Activated CD8-positive, alpha-beta memory T cell treated with anti-CD3 and anti-CD28 coated beads for 48 hours (primary cell): ENCODE results near the gene MAN1A2.
"Not testable (repeated sequence)": the region's sequence is repeated elsewhere in the genome, so short reads cannot be mapped to it uniquely, and the experiment has no call there.

Experiments
- DNase-seq, 3 experiments: peaks; one replicate each; pipeline ENCODE4 v3.0.0-alpha.2; 2020; ENCODE audit warnings: low read depth in 2 of 3, low spot score in 2 of 3

Gene MAN1A2

GRCh38 chr1:117396636-117397035 is 29.4 kb downstream of the MAN1A2 start:
- DNase-seq, result no peak

- DNase-seq, result no peak
Measured at GRCh38 chr1:117398957-117399356, 31.7 kb downstream of the MAN1A2 start.

DNA sequence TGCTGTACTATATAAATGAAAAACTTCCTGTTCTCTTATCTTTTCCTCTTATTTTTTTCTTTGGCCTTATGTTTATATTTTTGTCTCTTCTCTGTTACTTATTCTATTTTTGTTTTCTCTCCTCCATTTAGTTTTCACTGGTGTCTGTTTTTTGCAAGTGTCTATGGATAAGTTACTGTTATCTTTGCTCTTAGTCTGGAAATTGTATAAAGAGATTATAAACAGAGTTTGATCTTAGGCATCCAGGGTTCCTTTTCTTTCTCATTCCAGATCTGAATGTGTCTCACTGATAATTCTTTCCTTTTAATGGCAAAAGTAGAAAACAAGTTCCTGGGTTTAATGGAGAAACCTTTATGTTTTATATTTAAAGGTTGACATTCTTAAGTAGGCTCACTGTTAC is 34.5 kb downstream of the MAN1A2 start:
- DNase-seq, result no peak

DNA sequence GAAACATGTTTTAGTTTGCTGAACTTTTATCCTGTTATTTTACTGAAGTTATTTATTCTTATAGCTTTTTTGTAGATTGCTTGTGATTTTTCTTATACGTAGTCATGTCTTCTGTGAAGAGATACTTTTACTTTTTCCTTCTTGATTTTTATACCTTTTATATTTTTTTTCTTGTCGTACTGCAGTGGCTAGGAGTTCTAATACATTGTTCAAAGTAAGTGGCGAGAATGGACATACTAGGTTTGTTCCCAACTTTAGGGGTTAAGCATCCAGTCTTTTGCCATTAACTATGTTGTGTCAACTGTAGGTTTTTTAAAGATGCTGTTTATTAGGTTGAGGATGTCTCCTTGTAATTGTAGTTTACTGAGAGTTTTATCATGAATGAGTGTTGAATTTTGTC is 36.3 kb downstream of the MAN1A2 start:
- no peak for DNase-seq

- DNase-seq, result no peak
Measured at GRCh38 chr1:117405042-117405441, 37.8 kb downstream of the MAN1A2 start.

GRCh38 chr1:117412472-117412871 is 45.2 kb downstream of the MAN1A2 start:
- no peak for DNase-seq

DNA sequence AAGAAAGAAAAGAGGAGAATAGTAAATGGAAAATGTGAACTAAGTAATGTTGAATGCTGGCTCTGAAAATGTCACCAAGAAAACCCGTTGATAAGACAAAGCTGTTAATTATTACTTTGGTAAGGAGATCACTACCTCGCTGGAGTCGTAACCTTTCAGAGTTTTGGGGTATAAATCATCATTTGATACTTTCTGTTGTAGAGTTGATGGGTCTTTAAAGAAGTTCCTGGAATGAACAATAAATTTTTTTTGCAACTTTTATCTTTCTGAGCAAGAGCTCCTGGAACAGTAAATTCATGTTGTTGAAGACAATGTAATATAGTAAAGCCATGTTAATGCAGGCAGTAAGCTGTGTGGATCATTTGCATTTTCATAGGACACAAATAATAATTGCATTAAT is 46.2 kb downstream of the MAN1A2 start:
- no peak for DNase-seq

DNA sequence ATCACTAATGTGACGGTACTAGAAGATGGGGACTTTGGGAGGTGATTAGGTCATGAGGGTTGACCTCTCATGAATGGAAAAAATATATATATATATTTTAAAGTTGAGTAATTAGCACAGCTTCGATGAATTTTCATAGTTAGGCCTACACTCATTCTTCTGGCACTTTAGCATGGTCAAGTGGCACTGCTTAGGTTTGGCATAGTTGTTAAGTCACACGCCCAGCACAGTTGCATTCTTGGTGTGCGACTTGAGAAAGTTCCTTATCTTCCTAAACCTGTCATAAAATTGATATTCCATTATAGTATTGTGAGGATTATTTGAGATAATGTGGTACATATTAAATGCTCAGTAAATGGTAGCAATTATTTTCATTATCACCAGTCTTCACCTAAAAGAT is 47.7 kb downstream of the MAN1A2 start:
- no peak for DNase-seq

GRCh38 chr1:117416004-117416403 is 48.8 kb downstream of the MAN1A2 start:
- DNase-seq, result no peak

DNA sequence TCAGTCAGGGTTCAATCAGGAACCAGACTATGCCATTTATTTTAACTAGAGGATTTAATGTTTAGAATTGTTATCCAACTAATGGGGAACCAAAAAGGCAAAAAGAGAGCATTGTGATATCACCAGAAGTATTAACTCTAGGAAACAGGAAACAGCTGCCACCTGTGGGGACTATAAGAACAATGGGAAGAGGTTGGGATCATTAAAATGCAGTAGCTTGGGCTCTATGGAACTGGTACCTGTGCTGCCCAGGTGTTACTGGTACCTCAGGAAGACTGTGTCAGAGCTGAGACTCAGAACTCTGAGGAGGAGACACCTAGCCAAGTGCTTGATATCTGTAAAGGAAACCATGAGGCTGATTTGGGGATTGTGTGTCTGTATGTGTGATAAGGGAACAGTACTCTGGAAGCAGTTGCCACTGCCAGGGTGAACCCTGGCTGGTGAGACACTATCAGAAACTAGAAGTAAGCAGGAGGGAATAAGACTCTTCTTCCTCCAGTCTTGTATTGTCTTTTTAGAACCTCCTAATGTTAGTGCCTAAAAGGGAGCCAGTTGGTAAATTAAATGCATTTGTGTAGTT is 49.4 kb downstream of the MAN1A2 start:
- DNase-seq, result no peak

DNA sequence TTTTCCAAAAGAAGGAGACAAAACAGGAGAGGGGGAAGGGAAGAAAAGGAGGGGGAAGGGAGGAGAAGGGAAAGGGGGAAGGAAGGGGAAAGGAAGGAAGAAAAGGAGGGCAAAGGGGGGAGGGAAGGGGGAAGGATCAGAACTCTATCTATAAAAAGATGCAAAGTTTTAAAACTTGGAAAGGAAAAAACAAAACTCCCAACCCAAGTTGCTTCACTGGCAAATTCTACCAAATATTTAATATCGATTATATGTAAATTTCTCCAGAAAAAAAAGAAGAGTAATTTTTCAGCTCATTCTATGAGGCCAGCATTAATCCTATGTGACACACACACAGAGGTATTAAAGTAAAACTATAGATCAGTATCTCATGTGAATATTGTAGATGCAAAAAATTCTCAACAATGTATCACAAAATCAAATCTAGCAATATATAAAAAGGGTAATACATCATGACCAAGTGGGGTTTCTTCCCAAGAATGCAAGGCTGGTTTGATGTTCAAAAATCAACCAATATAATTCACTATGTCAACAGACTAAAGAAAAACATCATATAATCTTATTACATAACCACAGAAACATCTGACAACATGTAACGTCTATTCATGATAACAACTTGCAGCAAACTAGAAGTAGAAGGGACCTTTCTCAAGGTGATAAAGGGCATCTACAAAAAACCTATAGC is 57.9 kb downstream of the MAN1A2 start:
- DNase-seq, result no peak

- DNase-seq, result no peak
Measured at GRCh38 chr1:117427297-117427696, 60.0 kb downstream of the MAN1A2 start.

DNA sequence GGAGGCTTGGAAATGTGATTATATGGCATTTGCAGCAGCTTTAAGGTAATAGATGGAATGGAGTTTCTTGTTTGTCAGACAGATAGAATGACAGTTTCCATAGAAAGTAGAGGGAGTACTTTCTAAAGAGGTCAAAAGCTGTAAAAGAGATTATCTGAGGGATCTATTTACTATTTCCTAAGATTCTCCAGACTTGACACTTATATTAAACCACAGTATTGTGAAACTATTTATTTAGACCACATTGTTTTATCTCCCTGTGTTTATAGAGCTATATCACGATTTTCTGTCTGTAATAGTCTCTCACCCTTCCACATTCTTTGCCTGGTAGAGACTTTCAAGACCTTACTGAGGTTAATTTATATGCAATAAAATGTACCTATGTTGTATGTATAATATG is 66.7 kb downstream of the MAN1A2 start:
- no peak for DNase-seq

DNA sequence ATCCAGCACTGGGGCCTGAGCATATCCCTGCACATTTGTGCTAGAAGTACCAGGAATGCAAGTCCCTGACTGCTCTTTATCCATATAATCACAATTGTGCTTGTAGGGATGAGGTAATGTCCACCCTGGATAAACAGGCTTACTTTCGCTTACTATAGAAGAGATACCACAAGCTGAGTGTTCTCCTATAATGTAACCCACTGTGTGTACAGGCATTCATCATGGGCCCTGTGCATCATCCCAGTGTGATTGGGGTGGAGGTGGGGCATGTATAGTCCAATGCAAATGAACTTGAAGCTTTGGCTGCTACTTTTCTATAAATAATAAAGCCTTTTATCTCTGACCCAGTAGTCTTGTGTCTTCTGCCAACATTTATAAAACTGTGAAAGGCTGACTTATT is 69.3 kb downstream of the MAN1A2 start:
- no peak for DNase-seq

DNA sequence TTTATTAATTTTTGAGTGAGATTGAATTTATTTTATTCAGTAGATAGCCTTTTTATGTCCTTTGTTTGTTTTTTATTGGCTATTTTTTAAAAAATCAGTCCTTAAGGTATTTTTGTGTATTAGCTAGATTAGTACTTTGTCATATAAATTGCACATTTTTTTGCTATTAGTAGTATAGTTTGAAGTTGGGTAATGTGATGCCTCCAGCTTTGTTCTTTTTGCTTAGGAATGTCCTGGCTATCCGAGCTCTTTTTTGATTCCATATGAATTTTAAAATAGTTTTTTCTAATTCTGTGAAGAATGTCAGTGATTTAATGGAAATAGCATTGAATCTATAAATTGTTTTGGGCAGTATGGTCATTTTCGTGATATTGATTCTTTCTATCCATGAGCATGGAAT is 80.4 kb downstream of the MAN1A2 start:
- DNase-seq, result no peak

DNA sequence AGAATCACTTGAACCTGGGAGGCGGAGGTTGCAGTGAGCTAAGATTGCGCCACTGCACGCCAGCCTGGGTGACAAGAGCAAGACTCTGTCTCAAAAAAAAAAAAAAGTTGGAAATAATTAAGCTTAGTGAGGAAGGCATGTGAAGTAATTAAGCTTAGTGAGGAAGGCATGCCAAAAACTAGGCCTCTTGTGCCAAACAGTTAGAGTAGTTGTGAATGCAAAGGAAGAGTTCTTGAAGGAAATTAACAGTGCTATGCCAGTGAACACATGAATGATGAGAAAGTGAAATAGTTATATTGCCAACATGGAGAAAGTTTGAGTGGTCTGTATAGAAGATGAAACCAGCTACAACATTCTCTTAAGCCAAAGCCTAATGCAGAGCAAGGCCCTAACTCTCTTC is 85.0 kb downstream of the MAN1A2 start:
- DNase-seq, result no peak

- DNase-seq, result no peak
Measured at GRCh38 chr1:117453958-117454357, 86.7 kb downstream of the MAN1A2 start.

DNA sequence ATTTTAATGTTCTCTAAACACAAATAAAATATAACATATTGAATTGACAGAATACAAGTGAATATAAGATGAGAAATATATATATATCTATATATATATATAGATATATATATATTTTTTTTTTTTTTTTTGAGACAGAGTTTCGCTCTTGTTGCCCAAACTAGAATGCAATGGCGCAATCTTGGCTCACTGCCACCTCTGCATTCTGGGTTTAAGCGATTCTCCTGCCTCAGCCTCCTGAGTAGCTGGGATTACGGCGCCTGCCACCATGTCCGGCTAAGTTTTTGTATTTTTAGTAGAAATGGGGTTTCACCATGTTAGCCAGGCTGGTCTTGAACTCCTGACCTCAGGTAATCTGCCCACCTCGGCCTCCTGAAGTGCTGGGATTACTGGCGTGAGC is 91.2 kb downstream of the MAN1A2 start:
- not testable (repeated sequence) for DNase-seq

- no peak for DNase-seq
Measured at GRCh38 chr1:117466761-117467160, 99.5 kb downstream of the MAN1A2 start.

- no peak for DNase-seq
Measured at GRCh38 chr1:117467336-117467735, 100.1 kb downstream of the MAN1A2 start.

DNA sequence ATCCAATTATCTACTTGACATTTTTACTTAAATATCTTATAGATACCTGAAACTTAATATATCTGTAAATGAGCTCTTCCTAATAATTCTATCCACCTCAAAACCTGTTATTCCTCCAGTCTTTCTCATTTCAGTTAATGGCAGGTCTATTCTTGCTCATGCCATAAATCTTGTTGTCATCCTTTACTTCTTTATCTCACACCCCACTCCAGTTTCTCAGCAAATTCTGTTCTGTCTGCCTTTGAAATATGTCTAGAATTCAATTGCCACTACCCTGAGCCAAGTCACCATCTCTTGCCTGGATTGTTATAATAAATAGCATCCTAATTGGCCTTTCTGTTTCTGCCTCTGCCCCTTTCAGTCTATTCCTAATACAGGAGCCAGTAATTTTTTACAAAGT is 105.8 kb downstream of the MAN1A2 start:
- DNase-seq, result no peak

DNA sequence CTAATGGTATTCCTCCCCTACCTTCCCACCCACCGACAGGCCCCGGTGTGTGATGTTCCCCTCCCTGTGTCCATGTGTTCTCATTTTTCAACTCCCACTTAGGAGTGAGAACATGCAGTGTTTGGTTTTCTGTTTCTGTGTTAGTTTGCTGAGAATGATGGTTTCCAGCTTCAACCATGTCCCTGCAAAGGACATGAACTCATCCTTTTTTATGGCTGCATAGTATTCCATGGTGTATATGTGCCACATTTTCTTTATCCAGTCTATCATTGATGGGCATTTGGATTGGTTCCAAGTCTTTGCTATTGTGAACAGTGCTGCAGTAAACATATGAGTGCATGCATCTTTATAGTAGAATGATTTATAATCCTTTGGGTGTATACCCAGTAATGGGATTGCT is 108.2 kb downstream of the MAN1A2 start:
- DNase-seq, result not testable (repeated sequence)

DNA sequence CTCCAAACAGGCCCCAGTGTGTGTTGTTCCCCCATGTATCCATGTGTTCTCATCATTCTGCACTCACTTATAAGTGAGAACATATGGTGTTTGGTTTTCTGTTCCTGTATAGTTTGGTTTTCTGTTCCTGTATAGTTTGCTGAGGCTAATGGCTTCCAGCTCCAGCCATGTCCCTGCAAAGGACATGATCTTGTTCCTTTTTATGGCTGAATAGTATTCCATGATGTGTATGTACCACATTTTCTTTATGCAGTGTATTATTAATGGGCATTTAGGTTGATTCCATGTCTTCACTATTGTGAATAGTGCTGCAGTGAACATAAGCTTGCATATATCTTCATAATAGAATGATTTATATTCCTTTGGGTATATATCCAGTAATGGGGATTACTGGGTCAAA is 111.8 kb downstream of the MAN1A2 start:
- DNase-seq, result no peak
